Stimulated activated naive B cell treated with anti-CD40 and anti-IgM and Interleukin-4, amounts not matched to agents 10 μg/mL and 1 μg/mL and 100 μg/mL, for 72 hours (primary cell): ENCODE data around the gene BNC2.

Experiments used
- ATAC-seq, 2 donors: fragments of 150-1000 bp; cut with Tn5 transposase; replicated peaks; 2 replicates each; pipeline ENCODE4 v1.10.0; 2021; ENCODE audit warnings: moderate library complexity in 1 of 2
- DNase-seq: peaks from one replicate; pipeline ENCODE4 v3.0.0; 2021
- H3K27ac Mint-ChIP-seq: one replicate; pipeline ENCODE4 v1.8.0; 2022; ENCODE audit warnings: mild to moderate bottlenecking, mixed read lengths
- H3K27me3 Mint-ChIP-seq, 2 donors: one replicate each; pipeline ENCODE4 v1.8.0; 2022; ENCODE audit warnings: mixed read lengths in 2 of 2
- H3K36me3 Mint-ChIP-seq, 2 donors: one replicate each; pipeline ENCODE4 v1.8.0; 2022; ENCODE audit warnings: mixed read lengths in 2 of 2, mild to moderate bottlenecking in 1 of 2
- H3K4me1 Mint-ChIP-seq, 2 donors: one replicate each; pipeline ENCODE4 v1.8.0; 2022; ENCODE audit warnings: mixed read lengths in 2 of 2, mild to moderate bottlenecking in 1 of 2
- H3K4me3 Mint-ChIP-seq, 2 donors: one replicate each; pipeline ENCODE4 v1.8.0; 2022; ENCODE audit warnings: mild to moderate bottlenecking in 2 of 2, mixed read lengths in 2 of 2, moderate library complexity in 1 of 2
- H3K9me3 Mint-ChIP-seq, 2 donors: one replicate each; pipeline ENCODE4 v1.8.0; 2022; ENCODE audit warnings: mixed read lengths in 2 of 2, mild to moderate bottlenecking in 1 of 2

BNC2 gene

DNA sequence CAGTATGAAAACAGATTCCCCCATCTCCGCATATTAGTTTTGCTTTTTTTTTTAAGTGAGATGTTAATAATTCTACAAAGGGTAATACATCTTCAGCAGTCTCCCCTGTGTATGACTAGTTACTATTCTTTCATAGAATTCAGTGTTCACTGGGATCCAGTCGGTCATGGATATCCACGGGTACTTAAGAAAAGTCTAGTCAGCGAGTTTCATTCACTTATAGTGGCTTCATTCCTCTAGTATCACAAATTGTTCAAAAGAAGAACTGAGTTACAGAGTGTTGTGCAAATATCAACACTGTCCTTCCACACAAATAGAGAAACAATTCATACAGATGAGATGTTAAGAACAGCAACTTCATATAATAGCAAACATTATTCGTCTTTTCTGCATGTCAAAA lies 35.7 kb downstream of the BNC2 start:
- Mint-ChIP-seq H3K27me3 (no peaks in the 10 kb centered on the region), H3K36me3 (no peaks in the 10 kb centered on the region), H3K4me1 (no peaks in the 10 kb centered on the region), H3K4me3 (no peak overlapping the region), H3K9me3 (peaks cover 2 to 4% of the 10 kb centered on the region in 2 donors), H3K27ac (no peak overlapping the region)
- DNase-seq: no peak
- no peak for ATAC-seq

DNA sequence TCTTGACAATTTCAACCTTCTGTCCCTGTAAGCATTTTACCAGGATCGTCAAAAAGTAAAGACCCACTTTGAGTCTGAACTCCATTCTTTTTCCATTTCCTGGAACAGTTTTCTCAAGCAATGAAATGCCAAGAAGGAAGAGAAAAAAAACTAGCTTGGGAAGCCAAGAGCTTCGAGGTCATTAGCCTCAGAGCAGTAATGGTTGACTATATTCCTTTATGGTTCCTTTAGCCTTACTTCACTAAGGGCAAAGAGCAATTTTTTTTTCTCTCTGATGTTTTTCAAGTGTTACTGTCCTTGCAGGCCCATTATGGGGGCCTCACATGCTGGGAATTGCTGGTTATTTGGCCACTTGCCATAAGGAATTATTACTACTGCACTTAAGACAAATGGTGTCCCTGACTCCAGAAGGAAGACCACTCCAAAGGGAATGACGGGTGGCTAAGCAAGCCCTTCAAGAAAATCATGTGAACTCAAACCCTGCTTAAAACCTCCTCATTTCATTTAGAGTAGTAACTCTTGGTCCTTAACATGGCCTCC lies 37.1 kb downstream of the BNC2 start:
- no peaks in the 10 kb centered on the region for H3K4me1 Mint-ChIP-seq
- ATAC-seq (no peak), DNase-seq (no peak)
- H3K36me3 Mint-ChIP-seq: no peaks in the 10 kb centered on the region
- peaks cover 7 to 9% of the 10 kb centered on the region in 2 donors for H3K27me3 Mint-ChIP-seq
- H3K4me3 Mint-ChIP-seq: no peak overlapping the region
- H3K9me3 Mint-ChIP-seq: peaks cover 2 to 4% of the 10 kb centered on the region in 2 donors
- no peak overlapping the region for H3K27ac Mint-ChIP-seq

DNA sequence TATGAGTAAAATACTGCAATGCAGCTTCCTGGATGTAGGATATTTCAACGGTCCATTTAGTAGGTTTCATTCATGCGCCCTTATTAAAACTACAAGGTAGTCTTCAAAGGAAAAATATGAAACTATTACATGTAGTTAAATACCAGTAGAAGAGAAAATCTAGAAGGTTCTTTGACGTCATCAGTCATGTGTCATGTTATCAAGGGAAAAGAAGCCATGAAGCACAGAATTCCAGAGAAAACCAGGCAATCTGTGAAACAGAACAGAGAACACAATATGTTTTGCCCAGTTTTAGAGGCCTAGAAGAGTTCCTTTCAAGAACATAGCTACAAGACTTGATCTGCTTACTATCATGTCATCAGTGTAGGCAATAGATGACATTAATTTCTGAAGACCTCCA lies 38.4 kb downstream of the BNC2 start:
- Mint-ChIP-seq H3K4me1 (no peaks in the 10 kb centered on the region), H3K27me3 (peaks cover 13 to 16% of the 10 kb centered on the region in 2 donors), H3K9me3 (peaks cover 2 to 7% of the 10 kb centered on the region in 2 donors), H3K36me3 (no peaks in the 10 kb centered on the region), H3K4me3 (no peak overlapping the region), H3K27ac (no peak overlapping the region)
- ATAC-seq (no peak), DNase-seq (no peak)

DNA sequence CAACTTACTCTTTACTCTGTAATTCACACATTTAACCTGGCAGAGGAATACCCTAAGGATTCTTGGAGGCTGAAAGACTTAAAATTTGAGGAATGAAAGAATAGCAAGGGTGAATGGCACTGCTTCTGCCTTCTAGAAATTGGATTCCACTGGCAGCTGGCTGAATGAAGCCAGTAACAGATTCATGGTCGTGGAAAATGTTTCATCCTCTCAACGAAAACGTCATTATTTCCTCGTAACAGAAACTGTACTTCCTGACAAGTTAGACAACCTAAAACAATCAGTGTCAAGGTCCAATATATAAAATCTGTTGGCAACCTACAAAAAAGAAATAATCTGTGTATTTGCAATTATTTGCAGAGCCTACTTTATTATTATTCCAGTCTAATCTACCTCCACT lies 39.7 kb downstream of the BNC2 start:
- Mint-ChIP-seq H3K36me3 (no peaks in the 10 kb centered on the region), H3K4me1 (no peaks in the 10 kb centered on the region), H3K9me3 (peaks cover 2 to 7% of the 10 kb centered on the region in 2 donors), H3K4me3 (no peak overlapping the region), H3K27me3 (peaks cover 14 to 25% of the 10 kb centered on the region in 2 donors), H3K27ac (no peak overlapping the region)
- no peak for DNase-seq
- no peak for ATAC-seq

DNA sequence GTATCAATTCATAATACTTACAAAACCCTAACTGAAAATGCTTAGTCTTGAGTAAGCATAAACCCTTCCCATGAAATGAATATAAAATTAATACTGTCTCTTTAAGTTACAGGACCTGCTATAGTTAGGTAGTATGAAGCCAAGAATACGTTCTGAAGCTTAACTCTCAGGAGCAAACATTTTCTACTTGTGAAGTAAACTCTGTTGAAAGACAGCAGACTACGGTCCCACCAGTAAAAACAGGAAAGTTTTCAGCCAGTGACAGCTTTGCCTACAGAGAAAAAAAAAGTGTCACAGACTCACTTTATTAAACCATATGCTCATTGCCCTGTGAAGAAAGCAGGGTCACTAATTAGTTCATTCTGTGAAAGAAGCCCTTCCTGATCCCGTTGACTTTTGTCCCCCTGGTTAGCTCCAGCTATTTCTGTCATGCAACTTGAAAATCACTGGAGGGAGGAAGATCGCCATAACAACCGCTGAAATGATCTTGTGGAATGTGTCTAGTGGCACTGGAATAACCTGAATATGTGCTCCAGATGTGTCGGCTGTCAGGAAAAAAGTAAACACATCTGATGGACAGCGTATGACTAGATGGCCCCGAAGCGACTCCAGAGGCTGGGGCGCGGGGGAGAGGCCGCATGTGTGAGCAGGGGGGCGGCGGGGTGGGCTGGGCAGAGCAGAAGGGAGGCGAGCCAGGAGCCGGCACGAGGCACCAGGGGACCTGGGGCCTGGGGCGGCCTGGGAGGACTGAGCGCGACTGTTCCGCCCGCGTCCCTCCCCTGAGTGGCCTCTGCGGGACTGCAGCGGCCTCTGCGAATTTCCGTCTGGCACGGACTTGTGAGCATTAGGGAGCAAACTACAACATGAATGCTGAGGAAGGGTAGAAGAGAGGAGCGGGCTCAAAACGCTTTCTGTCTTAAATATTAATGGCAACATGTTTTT lies 41.9 kb downstream of the BNC2 start:
- H3K27me3 Mint-ChIP-seq: peaks cover 14 to 25% of the 10 kb centered on the region in 2 donors
- DNase-seq (no peak), ATAC-seq (no peak)
- no peak overlapping the region for H3K27ac Mint-ChIP-seq
- no peaks in the 10 kb centered on the region for H3K36me3 Mint-ChIP-seq
- peaks cover 2 to 4% of the 10 kb centered on the region in 2 donors for H3K9me3 Mint-ChIP-seq
- no peaks in the 10 kb centered on the region for H3K4me1 Mint-ChIP-seq
- no peak overlapping the region for H3K4me3 Mint-ChIP-seq

DNA sequence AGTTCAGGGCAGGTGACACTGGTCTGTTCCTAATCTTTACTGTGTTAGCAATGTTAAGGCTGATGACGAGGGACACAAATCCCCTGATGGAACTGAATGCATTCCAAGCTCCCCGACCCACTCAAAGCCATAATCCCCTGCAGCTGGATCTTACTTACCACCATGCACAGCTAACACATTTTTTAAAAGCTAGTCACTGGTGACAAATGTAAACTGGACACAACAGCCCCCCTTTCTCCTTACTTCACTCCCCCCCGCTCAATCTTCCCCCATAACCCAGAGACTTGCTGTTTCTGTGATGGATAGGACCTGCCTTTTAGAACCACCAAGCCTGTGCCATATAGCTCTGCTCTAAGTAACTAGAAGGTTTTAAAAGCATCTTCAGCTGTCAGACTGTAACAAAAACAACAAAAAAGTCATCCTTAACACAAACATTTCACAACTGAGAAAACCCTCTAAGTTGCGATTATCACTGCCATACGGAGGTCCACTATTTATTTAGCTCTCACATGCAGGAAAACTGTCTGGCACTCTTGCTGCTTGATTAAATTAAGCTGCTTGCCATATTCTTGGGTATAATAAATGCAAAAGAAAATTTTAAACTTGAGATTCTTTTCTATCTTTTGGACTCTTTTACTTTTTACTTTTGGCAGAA lies 44.4 kb downstream of the BNC2 start:
- H3K27ac Mint-ChIP-seq: no peak overlapping the region
- peaks cover 0 to 4% of the 10 kb centered on the region in 2 donors for H3K9me3 Mint-ChIP-seq
- ATAC-seq (no peak), DNase-seq (no peak)
- H3K27me3 Mint-ChIP-seq: peaks cover 14 to 25% of the 10 kb centered on the region in 2 donors
- H3K4me1 Mint-ChIP-seq: no peaks in the 10 kb centered on the region
- no peaks in the 10 kb centered on the region for H3K36me3 Mint-ChIP-seq
- H3K4me3 Mint-ChIP-seq: no peak overlapping the region

DNA sequence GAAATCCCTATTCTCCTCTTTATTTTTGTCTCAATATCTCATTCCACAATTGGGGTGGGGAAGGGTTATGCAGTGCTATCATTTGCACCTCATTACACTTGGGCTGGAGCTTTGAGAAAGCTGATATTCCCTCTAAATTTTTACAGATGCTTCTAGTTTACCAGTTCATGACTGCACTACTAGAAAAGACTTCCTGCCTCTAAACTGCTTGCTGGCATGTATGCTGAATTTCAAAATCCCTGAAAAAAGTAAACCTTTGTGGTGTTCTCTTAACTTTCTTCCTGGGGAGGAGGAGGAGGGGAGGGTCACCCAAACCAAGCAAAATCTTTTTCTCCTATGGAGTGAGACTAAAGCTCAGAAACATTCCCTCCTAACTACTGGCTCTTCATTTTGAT lies 45.1 kb downstream of the BNC2 start:
- Mint-ChIP-seq H3K27ac (no peak overlapping the region), H3K9me3 (peaks cover 0 to 4% of the 10 kb centered on the region in 2 donors), H3K4me1 (no peaks in the 10 kb centered on the region), H3K36me3 (no peaks in the 10 kb centered on the region), H3K27me3 (peaks cover 14 to 25% of the 10 kb centered on the region in 2 donors), H3K4me3 (no peak overlapping the region)
- DNase-seq (no peak), ATAC-seq (no peak)

DNA sequence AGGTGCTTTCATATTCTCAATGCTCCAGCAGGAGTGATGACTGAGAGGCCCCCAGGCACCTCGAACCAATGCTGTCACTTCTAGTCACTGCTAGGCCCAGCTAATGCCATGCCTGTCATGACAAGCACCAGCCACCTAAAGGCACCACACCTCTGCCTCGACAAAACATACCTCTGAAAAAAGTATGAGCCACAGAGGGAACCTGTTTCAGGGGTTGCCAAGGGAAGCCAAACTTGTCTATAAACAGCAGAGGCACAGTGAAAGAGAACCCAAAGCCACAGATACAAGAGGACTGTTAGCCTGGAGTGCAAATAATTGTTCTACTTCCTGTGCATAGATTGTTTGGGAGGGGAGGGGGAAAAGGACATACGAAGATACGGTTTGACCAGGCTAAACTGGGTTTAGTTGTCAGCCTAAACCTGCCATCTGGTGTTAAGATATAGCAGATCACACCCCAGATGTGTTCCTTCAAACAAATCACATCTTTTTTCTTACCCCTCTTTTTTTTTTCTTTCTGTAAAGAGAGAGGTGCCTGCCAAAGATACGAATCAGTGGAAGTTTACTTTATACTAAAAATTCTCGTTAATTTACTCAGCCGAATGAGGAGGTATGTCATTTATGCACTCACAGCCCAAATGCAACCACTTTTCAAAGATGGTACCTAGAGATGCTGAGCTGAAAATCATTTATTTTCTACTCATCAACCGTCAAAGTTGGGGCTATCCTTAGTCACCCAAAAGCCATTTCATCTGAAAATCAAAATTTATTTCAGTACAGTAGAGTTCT lies 45.7 kb downstream of the BNC2 start:
- no peaks in the 10 kb centered on the region for H3K4me1 Mint-ChIP-seq
- H3K4me3 Mint-ChIP-seq: no peak overlapping the region
- peaks cover 14 to 25% of the 10 kb centered on the region in 2 donors for H3K27me3 Mint-ChIP-seq
- H3K9me3 Mint-ChIP-seq: peaks cover 0 to 4% of the 10 kb centered on the region in 2 donors
- no peaks in the 10 kb centered on the region for H3K36me3 Mint-ChIP-seq
- DNase-seq (no peak), ATAC-seq (no peak)
- H3K27ac Mint-ChIP-seq: no peak overlapping the region

DNA sequence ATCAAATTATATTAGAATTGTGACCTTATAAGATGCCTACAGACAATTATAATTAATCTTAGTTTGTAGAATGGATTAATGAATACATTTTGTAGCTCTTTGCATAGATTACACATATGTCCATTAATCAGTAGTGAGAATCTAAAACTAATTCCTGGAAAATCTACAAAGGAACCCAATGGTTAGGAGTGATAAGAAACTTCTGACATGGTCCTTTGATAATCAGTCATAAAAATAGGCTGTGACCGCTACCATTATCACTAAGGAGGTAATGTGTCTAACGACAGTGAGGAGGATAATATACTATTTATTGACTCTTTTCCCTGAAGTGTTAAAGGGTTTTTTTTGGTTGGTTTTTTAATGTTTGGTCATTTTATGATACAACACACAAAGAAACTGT lies 46.6 kb downstream of the BNC2 start:
- no peak for DNase-seq
- Mint-ChIP-seq H3K9me3 (peaks cover under 1 to 4% of the 10 kb centered on the region in 2 donors), H3K27ac (no peak overlapping the region), H3K4me1 (no peaks in the 10 kb centered on the region), H3K27me3 (peaks cover 12 to 21% of the 10 kb centered on the region in 2 donors), H3K4me3 (no peak overlapping the region), H3K36me3 (no peaks in the 10 kb centered on the region)
- no peak for ATAC-seq

DNA sequence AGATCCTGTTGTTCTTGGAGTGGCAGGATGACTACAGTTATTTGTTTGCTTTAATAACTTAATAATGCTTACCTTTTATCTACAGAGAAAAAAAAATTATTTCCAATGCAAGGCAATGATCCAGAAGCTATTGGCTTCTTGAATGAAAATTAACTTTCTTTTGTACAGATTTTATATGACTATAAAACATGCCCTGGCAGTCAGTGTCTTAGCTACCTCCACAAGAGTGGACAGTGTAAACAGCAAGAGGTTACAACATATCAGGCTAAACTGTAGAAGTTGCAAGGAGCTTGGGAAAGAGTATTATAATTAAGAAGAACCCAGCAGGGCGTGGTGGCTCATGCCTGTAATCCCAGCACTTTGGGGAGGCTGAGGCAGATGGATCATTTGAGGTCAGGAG lies 49.1 kb downstream of the BNC2 start:
- peaks cover 0 to 2% of the 10 kb centered on the region in 2 donors for H3K9me3 Mint-ChIP-seq
- no peak overlapping the region for H3K4me3 Mint-ChIP-seq
- ATAC-seq: no peak
- H3K27ac Mint-ChIP-seq: no peak overlapping the region
- no peaks in the 10 kb centered on the region for H3K36me3 Mint-ChIP-seq
- H3K4me1 Mint-ChIP-seq: no peaks in the 10 kb centered on the region
- peaks cover 0 to 2% of the 10 kb centered on the region in 2 donors for H3K27me3 Mint-ChIP-seq
- DNase-seq: no peak

DNA sequence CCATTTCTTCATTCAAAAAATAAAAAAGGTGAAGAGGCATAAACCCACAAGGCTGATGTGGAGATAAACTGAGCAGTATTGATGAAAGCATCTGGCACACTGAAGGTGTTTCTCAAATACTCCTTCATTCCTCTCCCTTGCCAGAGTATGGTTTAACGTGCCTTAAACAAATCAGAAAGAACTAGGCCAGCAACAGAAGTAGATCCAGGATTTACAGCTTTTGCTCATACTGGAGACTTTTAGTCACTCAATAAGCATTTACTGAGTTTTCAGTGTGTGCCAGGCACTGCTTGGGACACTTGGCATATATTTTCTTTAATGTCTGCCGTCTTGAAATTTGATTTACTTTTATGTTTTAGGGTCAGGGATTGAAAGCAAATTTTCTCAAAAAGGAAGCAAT lies 53.0 kb downstream of the BNC2 start:
- H3K27me3 Mint-ChIP-seq: no peaks in the 10 kb centered on the region
- no peaks in the 10 kb centered on the region for H3K4me1 Mint-ChIP-seq
- no peak for DNase-seq
- peaks cover 0 to 2% of the 10 kb centered on the region in 2 donors for H3K9me3 Mint-ChIP-seq
- no peak overlapping the region for H3K27ac Mint-ChIP-seq
- no peaks in the 10 kb centered on the region for H3K36me3 Mint-ChIP-seq
- no peak for ATAC-seq
- no peak overlapping the region for H3K4me3 Mint-ChIP-seq

DNA sequence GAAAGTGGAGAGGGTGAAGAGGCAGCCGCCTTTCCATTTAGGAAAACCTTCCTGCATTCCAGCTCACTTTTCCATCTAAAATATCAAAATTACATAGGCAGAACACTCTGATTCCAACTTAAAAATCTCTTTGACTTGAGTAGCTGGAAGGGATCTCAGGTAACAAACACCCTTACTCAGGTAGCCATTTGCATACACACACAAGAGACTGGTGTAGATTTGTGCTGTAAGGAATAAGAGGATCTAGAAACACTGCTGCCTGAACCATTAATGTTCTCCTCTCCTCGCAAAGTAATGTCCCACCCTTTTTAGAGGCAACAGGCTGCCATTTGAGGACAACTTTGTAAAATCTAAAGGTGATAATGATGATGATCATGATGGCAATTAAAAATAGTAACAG lies 53.5 kb downstream of the BNC2 start:
- no peak for ATAC-seq
- Mint-ChIP-seq H3K27ac (no peak overlapping the region), H3K4me3 (no peak overlapping the region), H3K27me3 (no peaks in the 10 kb centered on the region), H3K4me1 (no peaks in the 10 kb centered on the region), H3K9me3 (peaks cover 0 to 2% of the 10 kb centered on the region in 2 donors), H3K36me3 (no peaks in the 10 kb centered on the region)
- no peak for DNase-seq

DNA sequence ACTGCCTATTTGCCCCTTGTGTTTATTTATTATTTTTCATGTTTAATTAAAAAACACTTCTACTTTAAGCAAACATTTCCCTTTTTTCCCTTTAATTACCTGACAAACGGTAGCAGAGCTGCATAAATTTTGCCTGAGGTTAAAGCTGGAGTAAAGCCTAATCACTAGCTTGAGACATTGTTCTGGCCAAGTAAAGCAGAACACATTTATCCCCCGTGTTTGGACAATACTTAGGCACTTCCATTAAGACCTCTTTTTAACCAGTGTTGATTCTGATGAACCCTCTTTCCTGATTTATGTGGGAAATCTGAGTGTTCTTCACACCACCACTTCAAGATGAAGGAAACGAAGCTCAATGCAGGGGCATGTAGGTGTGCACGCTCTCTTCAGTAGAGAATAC lies 54.5 kb downstream of the BNC2 start:
- H3K4me1 Mint-ChIP-seq: no peaks in the 10 kb centered on the region
- no peak overlapping the region for H3K4me3 Mint-ChIP-seq
- ATAC-seq (no peak), DNase-seq (no peak)
- H3K36me3 Mint-ChIP-seq: no peaks in the 10 kb centered on the region
- peaks cover 0 to 2% of the 10 kb centered on the region in 2 donors for H3K9me3 Mint-ChIP-seq
- no peaks in the 10 kb centered on the region for H3K27me3 Mint-ChIP-seq
- H3K27ac Mint-ChIP-seq: no peak overlapping the region

DNA sequence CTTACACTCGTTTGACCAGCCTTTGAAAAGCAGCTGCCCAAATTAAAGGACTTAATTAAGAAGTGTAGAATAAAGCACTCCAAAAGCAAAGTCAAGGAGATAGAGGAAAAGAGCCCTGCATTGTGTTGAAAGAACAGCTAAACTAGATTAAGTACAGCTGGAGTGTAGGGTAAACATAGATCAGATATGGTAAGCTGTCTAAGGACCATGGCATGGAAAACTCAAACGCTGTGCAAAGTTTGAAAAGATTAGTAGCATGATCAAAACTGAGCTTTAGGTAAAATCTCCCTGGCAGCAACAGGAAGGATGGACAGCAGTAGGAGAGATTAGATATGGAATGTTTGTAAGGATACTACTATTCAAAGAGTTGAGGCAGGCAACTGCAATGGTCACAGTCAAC lies 55.4 kb downstream of the BNC2 start:
- Mint-ChIP-seq H3K9me3 (peaks cover 0 to 2% of the 10 kb centered on the region in 2 donors), H3K36me3 (no peaks in the 10 kb centered on the region), H3K4me1 (no peaks in the 10 kb centered on the region), H3K4me3 (no peak overlapping the region), H3K27ac (no peak overlapping the region), H3K27me3 (no peaks in the 10 kb centered on the region)
- no peak for ATAC-seq
- DNase-seq: no peak
